GF-D8 (cell line): ENCODE results near the gene CCNG2.

ENCODE experiments used
- DNase-seq: peaks from one replicate; lab custom pipeline; 2025; lab: John Stamatoyannopoulos, UW

Gene CCNG2

GRCh38 chr4:77177199-77177598 is 20.2 kb downstream of the CCNG2 start:
- DNase-seq = no peak

DNA sequence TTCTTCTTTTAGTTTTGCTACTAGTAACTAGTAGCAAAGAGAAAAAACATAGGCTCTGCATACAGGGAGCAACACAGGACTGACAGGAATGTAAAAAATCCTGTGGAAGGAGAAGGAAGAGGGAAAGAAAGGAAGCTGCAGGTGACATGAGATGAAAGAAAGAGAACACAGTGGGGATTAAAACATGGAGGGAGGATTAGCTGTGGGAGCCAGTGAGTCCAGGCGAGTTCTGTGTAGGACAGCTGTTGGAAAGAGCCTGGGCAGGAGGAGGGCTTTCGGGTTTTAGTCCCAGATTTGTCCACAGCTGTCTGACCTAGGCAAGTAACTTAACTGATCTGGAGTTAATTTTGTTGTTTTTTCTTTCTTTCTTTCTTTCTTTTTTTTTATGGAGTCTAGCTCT is 21.6 kb downstream of the CCNG2 start:
- DNase-seq = no peak

GRCh38 chr4:77179519-77179918 is 22.5 kb downstream of the CCNG2 start:
- DNase-seq = no peak

DNA sequence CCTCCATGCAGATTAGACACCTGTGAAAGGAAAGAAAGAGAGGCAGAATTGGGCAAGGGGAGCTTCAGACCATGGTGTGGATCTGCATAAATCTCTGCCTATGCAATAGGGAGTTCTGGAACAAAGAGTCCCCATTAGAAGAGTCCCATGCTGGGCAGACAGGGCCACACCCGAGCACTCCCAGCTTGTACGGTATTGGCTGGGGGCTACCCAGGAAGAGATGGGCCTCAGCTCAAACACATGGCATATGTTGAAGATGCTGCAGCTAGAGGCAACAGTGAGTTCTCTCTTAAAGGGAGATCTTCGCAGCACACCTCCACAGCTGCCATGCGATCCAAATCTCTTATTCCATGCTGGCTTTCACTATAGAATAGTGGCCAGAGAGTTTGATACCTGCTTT is 24.7 kb downstream of the CCNG2 start:
- no peak for DNase-seq

GRCh38 chr4:77183777-77184420 is 26.9 kb downstream of the CCNG2 start:
- DNase-seq = no peak

DNA sequence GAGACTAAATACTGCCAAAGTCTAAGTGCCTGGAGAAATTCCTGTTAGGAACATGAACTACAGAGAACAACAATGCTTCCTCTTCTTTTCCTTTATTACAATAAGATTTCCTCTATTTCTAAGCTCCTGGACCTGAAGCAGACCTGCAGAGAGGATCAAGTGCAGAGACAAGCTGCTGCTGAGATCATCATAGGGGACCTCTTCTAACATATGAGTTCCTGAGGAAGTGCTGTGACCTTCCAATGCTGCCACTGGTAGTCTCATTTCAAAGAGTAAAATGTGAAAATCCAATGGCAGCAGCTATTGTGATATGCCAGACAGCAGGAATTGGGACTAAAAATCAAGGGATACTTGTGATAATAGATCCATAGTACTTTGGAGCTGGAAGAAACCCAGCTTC is 28.0 kb downstream of the CCNG2 start:
- DNase-seq = no peak

- DNase-seq = no peak
Measured at GRCh38 chr4:77185686-77186085, 28.7 kb downstream of the CCNG2 start.

DNA sequence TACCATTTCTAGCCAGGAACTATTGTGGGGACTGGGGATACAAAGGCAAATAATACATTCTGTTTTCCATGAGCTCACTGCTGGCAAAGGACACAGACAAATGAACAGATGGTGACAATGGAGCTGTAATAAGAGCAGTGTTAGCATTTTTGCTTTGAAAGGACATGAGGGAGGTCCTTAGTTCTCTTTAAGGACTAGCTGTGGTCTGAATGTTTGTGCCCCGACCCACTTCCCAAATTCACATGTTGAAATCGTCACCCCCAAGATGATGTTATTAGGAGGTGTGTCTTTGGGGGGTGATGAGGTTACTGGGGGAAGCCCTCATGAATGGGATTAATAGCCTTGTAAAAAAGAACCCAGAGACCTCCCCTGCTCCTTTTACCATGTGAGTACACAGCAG is 30.3 kb downstream of the CCNG2 start:
- no peak for DNase-seq

- no peak for DNase-seq
Measured at GRCh38 chr4:77188498-77189220, 31.7 kb downstream of the CCNG2 start.

GRCh38 chr4:77189412-77189811 is 32.4 kb downstream of the CCNG2 start:
- DNase-seq = no peak

DNA sequence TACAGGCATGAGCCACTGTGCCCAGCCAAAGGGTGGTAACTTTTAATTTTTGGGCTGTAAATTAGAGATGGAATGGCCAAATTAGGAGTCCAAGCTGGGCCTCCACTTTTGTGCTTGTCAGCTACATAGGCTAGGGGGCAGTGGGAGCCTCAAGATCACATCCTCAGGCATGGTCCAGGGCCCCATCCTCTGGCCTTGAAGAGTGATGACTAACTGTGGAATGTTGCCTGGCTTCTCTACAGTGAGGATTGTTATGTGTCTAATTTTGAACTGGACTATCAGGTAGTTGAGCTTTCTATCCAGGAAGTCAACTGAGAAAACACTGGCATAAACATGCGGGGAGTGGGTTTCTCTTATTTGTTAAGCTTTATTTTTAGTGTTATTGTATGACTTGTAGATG is 33.0 kb downstream of the CCNG2 start:
- no peak for DNase-seq

DNA sequence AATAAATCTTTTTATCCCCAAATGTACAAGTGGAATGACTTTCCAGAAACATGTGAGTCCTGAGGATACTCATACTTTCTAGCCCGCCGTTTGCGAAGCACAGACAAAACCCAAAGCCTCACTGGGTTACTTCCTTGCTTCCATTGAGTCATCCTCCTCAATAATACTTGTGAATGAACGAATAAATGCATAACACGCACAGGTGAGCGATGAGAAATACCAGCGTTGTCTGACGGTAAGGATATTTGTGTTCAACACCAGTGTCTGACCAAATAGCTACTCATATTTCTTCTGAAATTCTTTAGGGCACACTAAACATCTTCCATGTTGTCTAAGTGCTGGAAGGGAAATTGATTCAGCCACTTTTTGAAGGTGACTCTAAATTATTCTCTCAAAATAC is 36.0 kb downstream of the CCNG2 start:
- no peak for DNase-seq

DNA sequence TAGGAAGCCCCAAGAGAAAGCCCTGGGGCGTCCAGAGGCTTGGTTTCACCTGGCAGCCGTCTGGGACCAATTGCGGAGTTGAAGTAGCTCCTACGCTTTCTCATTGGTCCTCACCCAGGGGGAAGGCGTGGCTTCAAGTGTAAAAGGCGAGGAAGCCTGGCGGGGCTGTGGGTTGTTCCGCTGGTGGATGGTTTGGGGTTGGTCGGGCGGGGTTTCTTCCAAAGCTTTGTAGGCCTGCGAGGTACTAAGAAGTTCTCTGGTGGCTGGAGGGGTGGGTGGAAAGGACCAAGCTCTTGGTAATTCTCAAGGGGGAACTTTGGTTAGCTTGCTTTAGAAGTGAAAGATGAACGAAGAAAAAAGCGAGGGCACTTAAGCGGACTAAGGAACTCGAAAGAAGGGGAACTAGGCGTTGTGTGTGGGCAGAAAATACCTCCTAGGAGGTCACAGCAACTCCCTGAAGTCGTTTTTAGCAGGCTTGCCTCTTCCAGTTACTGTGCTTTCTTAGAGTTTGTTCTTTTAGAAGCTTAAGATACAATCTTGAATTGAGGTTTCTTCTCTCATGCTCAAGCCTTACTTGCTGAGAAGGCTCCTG is 36.6 kb downstream of the CCNG2 start:
- peak; percentile 23 for DNase-seq

- no peak for DNase-seq
Measured at GRCh38 chr4:77194366-77194765, 37.4 kb downstream of the CCNG2 start.

- no peak for DNase-seq
Measured at GRCh38 chr4:77194989-77195388, 38.0 kb downstream of the CCNG2 start.

DNA sequence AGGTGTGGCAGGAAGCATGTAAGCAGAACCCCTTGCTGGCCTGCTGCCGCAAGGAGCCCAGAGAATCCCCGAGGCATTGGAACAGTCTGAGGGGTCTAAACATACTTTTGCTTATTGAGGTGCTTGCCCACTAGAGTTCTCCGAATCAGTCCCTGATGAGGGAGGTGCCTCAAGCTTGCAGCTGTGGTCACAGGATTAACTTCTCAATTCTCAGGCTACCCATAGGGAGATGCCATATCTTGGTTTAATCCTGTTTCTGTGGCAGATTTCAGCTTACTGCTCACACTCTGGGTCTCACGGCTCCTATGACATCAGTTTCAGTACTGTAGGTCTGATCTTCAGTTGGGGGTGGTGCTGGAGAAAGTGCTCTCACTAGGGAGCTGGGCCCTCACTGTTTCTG is 39.9 kb downstream of the CCNG2 start:
- DNase-seq = no peak

DNA sequence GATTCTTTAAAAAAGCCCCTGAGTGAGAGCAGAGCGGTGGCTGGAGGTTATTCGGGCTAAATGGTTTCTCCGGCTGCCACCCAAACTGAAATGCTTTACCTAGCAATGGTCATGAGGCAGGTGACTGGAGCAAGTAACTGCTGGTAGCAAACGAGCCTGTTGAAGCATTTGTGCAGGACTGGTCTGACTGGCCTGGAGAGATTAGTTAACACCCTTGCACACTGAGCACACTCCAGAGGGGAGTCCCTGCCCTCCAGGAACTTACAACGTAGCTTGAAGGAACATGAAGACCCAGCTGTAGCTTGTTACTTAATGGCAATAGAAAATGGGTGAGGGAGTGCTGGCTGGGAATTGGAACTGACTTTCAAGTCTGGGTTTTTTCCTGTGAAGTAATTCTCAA is 40.4 kb downstream of the CCNG2 start:
- no peak for DNase-seq

DNA sequence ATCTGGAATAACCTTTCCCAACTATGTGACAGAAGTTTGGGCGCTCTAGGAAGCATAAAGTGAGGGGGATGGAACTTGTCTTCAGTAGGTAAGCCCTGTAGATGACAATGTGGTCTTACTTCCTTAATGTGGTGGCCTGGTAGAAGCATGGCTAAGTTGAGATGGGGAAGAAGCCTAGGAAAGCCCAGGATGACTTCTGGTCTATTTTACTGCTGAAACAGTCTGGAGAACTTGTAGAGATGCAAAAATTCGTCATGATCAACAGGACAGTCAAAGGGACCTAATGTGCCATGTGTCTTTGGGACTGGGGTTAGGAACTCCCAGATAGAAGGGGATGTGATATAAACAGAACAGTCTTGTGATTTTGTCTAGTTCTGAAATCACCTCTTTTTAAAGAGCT is 40.8 kb downstream of the CCNG2 start:
- DNase-seq = no peak

DNA sequence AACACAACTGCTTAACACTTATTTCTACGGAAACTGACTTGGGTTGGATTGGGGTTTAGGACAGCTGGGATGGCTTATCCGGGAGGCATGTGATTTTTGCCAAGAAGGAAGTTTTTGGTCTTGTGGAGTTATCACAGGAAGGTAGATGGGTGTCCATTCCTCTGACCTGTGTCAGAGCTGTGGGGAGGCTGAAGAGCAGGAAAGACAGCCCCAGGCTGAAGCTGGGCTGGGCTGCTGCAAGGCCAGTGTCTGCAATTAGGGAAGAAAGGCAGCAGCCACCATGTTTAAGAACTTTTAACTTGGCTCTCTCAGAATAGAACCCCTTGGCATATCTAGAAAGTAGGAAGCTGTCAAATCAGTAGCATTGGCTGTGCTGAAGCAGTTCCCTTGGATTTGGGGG is 42.3 kb downstream of the CCNG2 start:
- no peak for DNase-seq

- DNase-seq = no peak
Measured at GRCh38 chr4:77199701-77200100, 42.7 kb downstream of the CCNG2 start.

GRCh38 chr4:77201343-77201742 is 44.3 kb downstream of the CCNG2 start:
- no peak for DNase-seq

- DNase-seq = no peak
Measured at GRCh38 chr4:77201857-77202256, 44.9 kb downstream of the CCNG2 start.

GRCh38 chr4:77202491-77202890 is 45.5 kb downstream of the CCNG2 start:
- no peak for DNase-seq
